Measurements from ENCODE around the gene PLEKHA7. TPM values are rescaled to one million over a fixed set of nuclear protein-coding genes. Genes with fewer than 3 reads are reported as not detected.

PLEKHA7 gene
- total RNA-seq, 2 experiments from 2014 or later, result 0.13 TPM; not detected in 1

GRCh38 chr11:16773981-16774935 lies 240.0 kb downstream of the PLEKHA7 start:
- H3K79me2 ChIP-seq (ENCODE audit: insufficient read depth, low read depth, low read length), result no peaks in the 10 kb centered on the region
- DNase-seq (ENCODE audit: low spot score), result no peak
- no peaks in the 10 kb centered on the region for H3K4me1 ChIP-seq (ENCODE audit: insufficient read depth, low read length, poor library complexity, severe bottlenecking)
- H4K20me1 ChIP-seq (ENCODE audit: insufficient read depth, low read length), result no peaks in the 10 kb centered on the region
- no TSS peak for BruUV-seq (replicated peaks)
- H3K9me3 ChIP-seq (ENCODE audit: low read length), result no peaks in the 10 kb centered on the region
- ChIA-PET POLR2A (interaction anchor here (0.6 kb wide), 1 partner anchor 32 kb away, joined by 4 read pairs; no protein-coding TSS in a partner anchor), CTCF (ENCODE audit: unreplicated experiment) (no interaction called here)
- no peak overlapping the region for H3K27ac ChIP-seq (ENCODE audit: low read depth, low read length, poor library complexity, severe bottlenecking)
- no peaks in the 10 kb centered on the region for H3K9me2 ChIP-seq (ENCODE audit: insufficient read depth, low read length)
- intact Hi-C loops (cut with micrococcal nuclease; ENCODE audit: unreplicated experiment), result no loop called here
- H3K4me3 ChIP-seq (ENCODE audit: low read depth, low read length, poor library complexity, severe bottlenecking), result no peak overlapping the region
- H3K4me2 ChIP-seq (ENCODE audit: low read length), result no peak overlapping the region
- H2AFZ ChIP-seq (ENCODE audit: low read length), result no peak overlapping the region
- no peaks in the 10 kb centered on the region for H3K36me3 ChIP-seq (ENCODE audit: insufficient read depth, low read length)
- no peak for TF ChIP-seq CTCF (conservative IDR thresholded peaks at IDR 0.05; ENCODE audit: low read length)
- no peak for TF ChIP-seq EZH2phosphoT487 (IDR thresholded peaks at IDR 0.05; ENCODE audit: borderline replicate concordance, low read depth, low read length)

GRCh38 chr11:16772141-16772512 lies 242.1 kb downstream of the PLEKHA7 start:
- H4K20me1 ChIP-seq (ENCODE audit: insufficient read depth, low read length), result no peaks in the 10 kb centered on the region; the same call in 1 of the 2 replicates
- H2AFZ ChIP-seq (ENCODE audit: low read length), result no peak overlapping the region
- POLR2A ChIA-PET, result no interaction called here
- intact Hi-C loops (cut with micrococcal nuclease; ENCODE audit: unreplicated experiment), result no loop called here
- H3K4me1 ChIP-seq (ENCODE audit: insufficient read depth, low read length, poor library complexity, severe bottlenecking), result no peaks in the 10 kb centered on the region
- DNase-seq (ENCODE audit: low spot score), result no peak
- H3K27ac ChIP-seq (ENCODE audit: low read depth, low read length, poor library complexity, severe bottlenecking), result no peak overlapping the region
- H3K36me3 ChIP-seq (ENCODE audit: insufficient read depth, low read length), result no peaks in the 10 kb centered on the region
- no peak overlapping the region for H3K4me3 ChIP-seq (ENCODE audit: low read depth, low read length, poor library complexity, severe bottlenecking)
- no peak overlapping the region for H3K4me2 ChIP-seq (ENCODE audit: low read length)
- no TSS peak for BruUV-seq (replicated peaks)
- no peaks in the 10 kb centered on the region for H3K79me2 ChIP-seq (ENCODE audit: insufficient read depth, low read depth, low read length)
- H3K9me2 ChIP-seq (ENCODE audit: insufficient read depth, low read length), result no peaks in the 10 kb centered on the region
- H3K9me3 ChIP-seq (ENCODE audit: low read length), result no peaks in the 10 kb centered on the region
- TF ChIP-seq EZH2phosphoT487 (IDR thresholded peaks at IDR 0.05; ENCODE audit: borderline replicate concordance, low read depth, low read length), result no peak
- TF ChIP-seq CTCF (conservative IDR thresholded peaks at IDR 0.05; ENCODE audit: low read length), result no peak
- CTCF ChIA-PET (ENCODE audit: unreplicated experiment), result no interaction called here
